GM18867 (cell line): Measurements from ENCODE around the gene NRP1.
A peak's percentile ranks its signal among the peaks of the same experiment; 100 is the strongest.
"Not testable (repeated sequence)": the region's sequence is repeated elsewhere in the genome, so short reads cannot be mapped to it uniquely, and the experiment has no call there.

ENCODE experiments used
- ATAC-seq: cut with Tn5 transposase; IDR thresholded peaks from one replicate; pipeline ENCODE4 v1.9.1; 2021; ENCODE audit warnings: mild to moderate bottlenecking, moderate library complexity; ENCODE audit not compliant: unreplicated experiment

Gene NRP1

GRCh38 chr10:33154590-33154989 is 179.9 kb downstream of the NRP1 start:
- no peak for ATAC-seq

DNA sequence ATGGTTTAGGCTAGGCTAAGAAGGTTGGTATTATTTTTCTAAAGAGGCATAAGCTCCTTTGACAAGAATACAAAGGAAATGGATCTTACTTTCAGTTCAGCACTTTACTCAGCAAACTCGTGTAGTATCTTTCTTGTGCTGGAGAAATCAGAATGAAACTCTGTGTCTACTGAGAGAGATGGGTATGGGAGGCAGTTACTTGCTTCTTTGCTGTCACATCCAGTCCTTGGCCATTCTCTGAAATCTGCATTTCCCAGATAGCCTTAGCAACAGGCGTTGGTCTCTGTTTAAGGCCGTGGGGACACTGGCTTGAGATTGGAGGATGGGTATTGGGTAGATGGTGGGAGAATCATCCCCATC is 180.5 kb downstream of the NRP1 start:
- no peak for ATAC-seq

DNA sequence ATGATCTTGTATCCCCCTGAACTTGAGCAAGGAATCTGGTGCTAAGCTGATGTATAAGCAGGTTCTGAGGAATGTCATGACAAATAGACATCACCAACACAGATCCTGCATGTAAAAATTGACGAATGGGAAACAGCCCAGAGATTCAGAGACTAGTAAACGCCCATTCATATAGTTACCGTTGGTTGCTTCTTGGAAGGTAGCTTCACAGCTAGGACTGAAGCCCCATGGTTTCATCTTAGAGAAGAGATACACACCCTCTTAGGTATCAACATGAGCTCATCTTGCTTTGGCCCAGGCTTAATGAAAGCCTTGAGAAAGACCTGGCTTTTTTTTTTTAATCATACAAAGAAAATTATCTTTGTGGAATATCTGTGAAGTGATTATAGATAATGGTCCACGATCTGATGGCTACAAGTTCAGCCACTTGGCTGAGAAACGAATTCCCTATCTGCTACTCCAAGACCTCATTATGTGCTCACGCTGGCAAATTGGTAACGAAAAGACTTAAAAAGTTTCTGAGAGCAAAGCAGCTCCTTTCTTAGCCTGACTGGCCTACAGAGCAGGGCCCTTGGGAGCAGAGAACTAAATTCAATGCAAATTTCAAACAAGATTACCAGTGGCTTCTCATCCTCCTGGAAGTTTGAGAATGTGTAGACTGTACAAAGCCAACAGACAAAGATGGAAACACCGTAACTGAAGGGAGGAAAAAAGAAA is 181.1 kb downstream of the NRP1 start:
- ATAC-seq = no peak

GRCh38 chr10:33152750-33153149 is 181.7 kb downstream of the NRP1 start:
- no peak for ATAC-seq

GRCh38 chr10:33152146-33152545 is 182.3 kb downstream of the NRP1 start:
- ATAC-seq = no peak

GRCh38 chr10:33151344-33151864 is 183.1 kb downstream of the NRP1 start:
- ATAC-seq = peak; percentile 41

DNA sequence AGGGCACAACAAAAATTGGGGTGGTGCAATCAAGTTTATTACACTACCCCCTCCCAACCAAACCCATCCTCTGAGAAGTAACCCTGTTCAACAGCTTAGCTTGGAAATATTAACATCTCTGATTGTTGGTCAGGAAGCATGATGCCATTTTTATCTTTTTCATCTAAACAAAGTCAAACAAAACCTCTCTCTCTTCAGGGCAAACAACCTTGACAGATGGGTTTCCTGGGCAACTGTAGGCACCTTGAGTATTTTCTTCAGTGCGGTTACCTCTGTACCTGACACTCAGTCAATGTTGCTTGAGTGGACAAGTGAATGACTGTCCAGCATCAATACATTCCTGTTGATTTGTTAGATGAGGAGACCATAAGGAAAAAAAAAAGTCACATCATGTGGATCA is 183.6 kb downstream of the NRP1 start:
- no peak for ATAC-seq

GRCh38 chr10:33150146-33150545 is 184.3 kb downstream of the NRP1 start:
- no peak for ATAC-seq

- ATAC-seq = no peak
Measured at GRCh38 chr10:33147013-33147310, 187.5 kb downstream of the NRP1 start.

GRCh38 chr10:33146189-33147012 is 188.1 kb downstream of the NRP1 start:
- no peak for ATAC-seq

DNA sequence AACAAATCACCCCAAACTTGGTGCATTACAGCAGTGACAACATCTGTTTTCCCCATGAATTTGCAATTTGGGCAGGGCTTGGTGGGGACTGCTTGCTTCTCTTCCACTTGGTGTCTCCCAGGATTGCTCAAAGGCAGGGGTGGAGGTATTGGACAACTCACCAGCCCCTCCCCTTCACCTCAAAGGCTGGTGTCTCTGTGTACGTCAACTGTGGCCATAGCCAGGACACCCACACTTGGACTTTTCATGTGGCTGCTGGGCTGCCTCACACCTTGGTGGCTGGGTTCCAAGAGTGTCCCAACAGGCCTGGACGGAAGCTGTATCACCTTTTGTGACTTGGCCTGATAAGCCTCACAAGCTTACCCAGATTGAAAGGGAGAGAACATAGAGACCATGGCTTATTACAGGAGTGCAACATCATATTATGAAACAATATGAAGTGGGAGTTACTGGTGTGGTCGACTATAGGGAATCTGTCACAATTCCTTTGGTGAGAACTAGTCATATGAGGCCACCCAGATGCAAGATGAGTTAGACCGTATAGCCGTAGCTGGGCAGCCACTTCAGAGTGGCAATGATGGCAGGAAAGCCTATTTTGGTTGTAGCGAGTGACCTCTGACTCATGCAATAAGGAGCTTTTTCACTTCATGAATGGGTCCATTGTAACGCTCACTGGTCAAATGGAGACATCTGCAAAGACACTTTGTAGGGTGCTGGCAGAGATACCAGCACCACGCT is 188.8 kb downstream of the NRP1 start:
- ATAC-seq = no peak

GRCh38 chr10:33143160-33143728 is 191.2 kb downstream of the NRP1 start:
- ATAC-seq = no peak

GRCh38 chr10:33142295-33142694 is 192.2 kb downstream of the NRP1 start:
- ATAC-seq = no peak

- no peak for ATAC-seq
Measured at GRCh38 chr10:33141251-33141650, 193.2 kb downstream of the NRP1 start.

DNA sequence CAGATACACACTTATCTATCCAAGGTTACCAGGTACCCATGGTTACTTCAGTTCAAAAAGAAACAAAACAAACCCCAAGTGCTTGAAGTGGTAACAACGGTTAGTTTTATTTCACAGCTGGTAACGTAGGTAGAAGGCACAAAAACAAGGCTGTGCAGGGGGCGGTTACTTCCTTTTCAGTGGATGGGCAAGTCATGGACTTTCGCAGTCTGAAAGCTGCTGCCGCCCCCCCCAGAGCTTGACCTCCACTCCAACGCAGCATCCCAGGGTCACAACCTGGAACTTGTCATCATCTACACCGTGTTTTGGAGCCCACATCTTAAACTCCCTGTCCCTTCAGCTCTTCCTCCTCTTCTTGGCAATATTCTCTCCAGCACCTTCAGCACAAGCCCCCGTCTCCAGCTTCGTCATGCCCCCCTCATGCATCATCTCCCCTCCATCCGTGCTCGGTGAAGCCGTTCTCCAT is 195.3 kb downstream of the NRP1 start:
- ATAC-seq = peak; percentile 31

DNA sequence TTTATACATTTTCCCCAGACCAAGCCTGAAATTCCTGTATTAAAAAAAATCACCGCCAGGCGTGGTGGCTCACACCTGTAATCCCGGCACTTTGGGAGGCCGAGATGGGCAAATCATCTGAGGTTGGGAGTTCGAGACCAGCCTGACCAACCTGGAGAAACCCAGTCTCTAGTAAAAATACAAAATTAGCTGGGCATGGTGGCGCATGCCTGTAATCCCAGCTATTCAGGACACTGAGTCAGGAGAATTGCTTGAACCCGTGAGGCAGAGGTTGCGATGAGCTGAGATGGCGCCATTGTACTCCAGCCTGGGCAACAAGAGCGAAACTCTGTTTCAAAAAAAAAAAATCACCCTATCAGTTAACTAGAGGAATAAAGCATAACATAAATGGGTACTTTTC is 195.8 kb downstream of the NRP1 start:
- not testable (repeated sequence) for ATAC-seq

GRCh38 chr10:33137356-33138005 is 197.0 kb downstream of the NRP1 start:
- no peak for ATAC-seq

GRCh38 chr10:33136781-33137180 is 197.7 kb downstream of the NRP1 start:
- no peak for ATAC-seq

GRCh38 chr10:33136271-33136670 is 198.2 kb downstream of the NRP1 start:
- ATAC-seq = no peak

DNA sequence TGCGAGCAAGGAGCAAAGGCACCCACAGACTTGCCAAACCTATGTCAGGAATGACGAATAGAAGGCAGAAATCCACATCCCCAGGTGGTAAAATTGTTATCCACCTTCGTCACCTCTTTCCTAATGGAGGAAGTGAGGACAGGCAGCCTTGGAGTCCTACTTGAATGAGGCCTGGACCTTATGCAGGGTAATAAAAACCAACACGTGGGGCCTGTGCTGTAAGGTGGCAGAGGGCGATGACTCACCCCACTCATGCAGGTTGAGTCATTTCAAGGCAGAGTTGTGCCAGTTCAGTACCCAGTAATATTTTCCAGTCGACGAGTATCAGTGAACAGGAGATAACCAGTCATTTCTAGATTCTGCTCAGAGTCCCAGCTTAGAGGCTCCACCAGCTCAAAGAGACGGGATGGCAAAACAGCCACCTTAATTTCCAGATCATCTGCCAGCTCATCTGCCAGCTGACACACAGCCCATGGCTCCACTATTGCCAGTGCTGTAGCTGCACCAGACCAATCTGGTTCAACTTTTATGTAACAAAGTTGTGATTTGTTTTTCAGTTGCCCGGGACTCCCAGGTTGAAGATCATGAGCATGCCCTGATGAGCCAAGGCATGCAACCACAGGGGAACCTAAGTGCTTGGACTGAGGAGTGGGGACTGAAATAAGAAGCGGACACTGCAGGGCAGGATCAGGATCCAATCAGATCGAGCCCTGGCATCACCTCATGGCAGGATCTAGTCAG is 200.3 kb downstream of the NRP1 start:
- peak; percentile 75 for ATAC-seq
